Endothelial cell of umbilical vein (primary cell): ENCODE results near the gene MDGA2. TPM values are rescaled to one million over a fixed set of nuclear protein-coding genes. Genes with fewer than 3 reads are reported as not detected.

ENCODE experiments used
- BruUV-seq: library from RNA; stranded (reverse); fragments of 400-500 nt; replicated peaks from 2 replicates; lab custom pipeline; 2021; lab: Mats Ljungman, UMichigan
- CTCF ChIA-PET: fragments of 300-600, 350-600 bp; sonication (Branson Sonifier 250); formaldehyde crosslinking; loops from one replicate; lab custom pipeline; 2021; ENCODE audit warnings: antibody characterized with exemption, inconsistent platforms; lab: Charles Lee
- POLR2A ChIA-PET: fragments of 300-600, 350-600 bp; sonication (Branson Sonifier 250); formaldehyde crosslinking; loops from one replicate; lab custom pipeline; 2021; ENCODE audit warnings: antibody characterized with exemption, inconsistent platforms; lab: Charles Lee
- DNase-seq: peaks from one replicate; pipeline ENCODE4 v3.0.0-alpha.2; 2011; ENCODE audit warnings: low read depth, low spot score
- FAIRE-seq: peaks from 2 replicates; lab custom pipeline; 2011; peaks lifted over from hg19 to GRCh38; lab: Jason Lieb, UNC
- H2AFZ ChIP-seq: 2 replicates; pipeline ENCODE4 v1.6.0; 2012; ENCODE audit warnings: low read depth, low read length, control low read depth, inconsistent platforms
- H3K27ac ChIP-seq: 2 replicates; pipeline ENCODE4 v1.5.1; 2011; ENCODE audit warnings: low read depth, mild to moderate bottlenecking, control low read depth, low read length, moderate library complexity; ENCODE audit not compliant: insufficient read depth
- H3K27me3 ChIP-seq, 2 experiments: 2 replicates each; pipeline versions ENCODE4 v1.6.0 to v1.6.1; 2011; ENCODE audit warnings: low read length in 2 of 2, mixed read lengths in 1 of 2; ENCODE audit not compliant: control insufficient read depth in 2 of 2, insufficient read depth in 2 of 2
- H3K36me3 ChIP-seq, 2 experiments: 2 replicates in 1 of 2; 3 replicates in 1 of 2; pipeline ENCODE4 v1.5.1; 2011; ENCODE audit warnings: low read length in 2 of 2, mild to moderate bottlenecking in 1 of 2, moderate library complexity in 1 of 2; ENCODE audit not compliant: control insufficient read depth in 2 of 2, insufficient read depth in 2 of 2; ENCODE audit errors: extremely low read depth in 1 of 2
- H3K4me1 ChIP-seq: 3 replicates; pipeline ENCODE4 v1.5.1; 2011; ENCODE audit warnings: mild to moderate bottlenecking, low read length; ENCODE audit not compliant: control insufficient read depth, insufficient read depth; ENCODE audit errors: extremely low read depth
- H3K4me2 ChIP-seq: 2 replicates; pipeline ENCODE4 v1.6.1; 2011; ENCODE audit warnings: low read length, control low read depth, mixed read lengths; ENCODE audit not compliant: insufficient read depth
- H3K4me3 ChIP-seq, 3 experiments: fragments of 200-600 bp in 1 of 3; sonication (generic), shearing (Covaris generic) in 1 of 3; replicated peaks in 1 of 3; 2 replicates each; pipeline ENCODE4 v1.5.1; 2011 to 2016; ENCODE audit warnings: control low read depth in 3 of 3, low read length in 3 of 3, mild to moderate bottlenecking in 2 of 3, inconsistent platforms in 1 of 3, low read depth in 1 of 3, moderate library complexity in 1 of 3; ENCODE audit not compliant: insufficient read depth in 1 of 3
- H3K79me2 ChIP-seq: 2 replicates; pipeline ENCODE4 v1.6.0; 2012; ENCODE audit warnings: low read length, inconsistent platforms; ENCODE audit not compliant: control insufficient read depth, insufficient read depth
- H3K9ac ChIP-seq: replicated peaks from 2 replicates; pipeline ENCODE3; 2011; ENCODE audit warnings: low read length, control low read depth; ENCODE audit not compliant: insufficient read depth; ENCODE audit errors: extremely low read depth
- H3K9me1 ChIP-seq: replicated peaks from 3 replicates; pipeline ENCODE4 v1.6.0; 2011; ENCODE audit warnings: mild to moderate bottlenecking, low read length; ENCODE audit not compliant: control insufficient read depth, insufficient read depth; ENCODE audit errors: extremely low read depth
- H3K9me3 ChIP-seq: replicated peaks from 2 replicates; pipeline ENCODE4 v1.5.1; 2012; ENCODE audit warnings: low read length, inconsistent platforms; ENCODE audit not compliant: control insufficient read depth, insufficient read depth
- H4K20me1 ChIP-seq: replicated peaks from 2 replicates; pipeline ENCODE3; 2011; ENCODE audit warnings: mild to moderate bottlenecking, low read length; ENCODE audit not compliant: control insufficient read depth, insufficient read depth; ENCODE audit errors: extremely low read depth
- EZH2 ChIP-seq: IDR thresholded peaks from 2 replicates; pipeline ENCODE4 v1.6.1; 2012; ENCODE audit warnings: borderline replicate concordance, low read depth, mild to moderate bottlenecking, moderate library complexity, low read length, inconsistent platforms; ENCODE audit not compliant: severe bottlenecking
- FOS ChIP-seq: IDR thresholded peaks from 2 replicates; pipeline ENCODE4 v1.6.1; 2011; ENCODE audit warnings: mild to moderate bottlenecking, low read length, moderate library complexity, borderline replicate concordance; ENCODE audit not compliant: insufficient read depth
- GATA2 ChIP-seq: IDR thresholded peaks from 2 replicates; pipeline ENCODE4 v1.7.0; 2011; ENCODE audit warnings: low read depth, mild to moderate bottlenecking, moderate library complexity, mixed read lengths, low read length; ENCODE audit not compliant: insufficient read length, insufficient read depth
- JUN ChIP-seq: IDR thresholded peaks from 2 replicates; pipeline ENCODE4 v1.6.1; 2011; ENCODE audit warnings: borderline replicate concordance, low read depth; ENCODE audit not compliant: insufficient read length, insufficient read depth
- MYC ChIP-seq: IDR thresholded peaks from one replicate; pipeline ENCODE4 v1.6.1; 2011; ENCODE audit warnings: mild to moderate bottlenecking, low read depth, low read length
- POLR2A ChIP-seq: IDR thresholded peaks from 2 replicates; pipeline ENCODE4 v1.6.1; 2012; ENCODE audit warnings: low read depth, mild to moderate bottlenecking, control low read depth, low read length
- POLR2AphosphoS5 ChIP-seq: IDR thresholded peaks from 2 replicates; pipeline ENCODE4 v1.6.1; 2012; ENCODE audit warnings: low read depth, mild to moderate bottlenecking, control low read depth, low read length, moderate library complexity; ENCODE audit not compliant: insufficient read depth
- dilution Hi-C: fragments of 300-500 bp; cut with MboI; formaldehyde crosslinking; loops from one replicate; pipeline ENCODE4 v1.15.0; 2019; ENCODE audit warnings: low sequenced_read_pairs; ENCODE audit not compliant: extremely low pct_ligation_motif_present
- intact Hi-C: fragments of 100-400 bp; cut with micrococcal nuclease; formaldehyde crosslinking; loops from one replicate; pipeline ENCODE4 v1.10.0; 2022
- polyA plus RNA-seq, 4 experiments: library from polyadenylated mRNA; depleted of rRNA in 3 of 4; stranded (reverse) in 3 of 4; unstranded in 1 of 4; fragments of >200 nt; gene quantifications; 2 replicates each; pipeline versions ENCODE4 v1.2.1 to v1.2.3, GENCODE V29; 2011 to 2012; ENCODE audit warnings: missing spikeins in 1 of 4
- total RNA-seq: library from RNA; stranded (reverse); gene quantifications from 2 replicates; pipeline ENCODE4 v1.2.3, GENCODE V29; 2021
- TF ChIP-seq, protein P1 (sequence below), 2 donors: IDR thresholded peaks; 1 replicate in 1 of 2; 2 replicates in 1 of 2; pipeline ENCODE4 v1.5.1; 2011; ENCODE audit warnings: low read length in 2 of 2, mild to moderate bottlenecking in 2 of 2, moderate library complexity in 2 of 2, control low read depth in 1 of 2, inconsistent platforms in 1 of 2, low read depth in 1 of 2; ENCODE audit not compliant: insufficient read depth in 1 of 2; ENCODE audit errors: extremely low read depth in 1 of 2
- TF ChIP-seq, protein P2 (sequence below): IDR thresholded peaks from 2 replicates; pipeline ENCODE4 v1.6.1; 2011; ENCODE audit not compliant: insufficient read depth, insufficient read length

MDGA2 gene
- total and polyA plus RNA-seq, 2 donors (not counting 3 experiments of a cell fraction or from before 2014, with no cell fraction given): not detected

DNA sequence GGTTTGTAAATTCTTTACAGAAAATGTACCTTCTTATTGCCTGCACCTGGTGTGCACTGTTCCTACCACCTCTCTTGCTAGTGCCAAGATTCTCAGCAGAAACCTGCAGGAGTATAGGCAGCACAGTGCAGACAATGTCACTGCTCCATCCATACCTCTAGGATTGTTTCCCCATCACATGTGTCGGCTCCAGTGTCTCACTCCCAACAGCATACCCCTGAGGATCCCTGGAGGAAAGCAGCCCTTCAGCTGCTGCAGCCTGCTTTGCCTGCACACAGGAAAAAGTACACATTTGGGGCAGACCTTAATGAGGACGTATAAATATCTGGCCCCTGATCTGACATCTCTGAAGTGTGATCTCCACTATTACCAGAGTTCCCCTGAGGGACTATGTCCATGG is 235.5 kb downstream of the MDGA2 start:
- CTCF ChIA-PET: no interaction called here

More for the DNA sequence above, 235.5 kb downstream of the MDGA2 start:
- Histone ChIP-seq H3K9me3 (no peaks in the 10 kb centered on the region), H3K27ac (no peak overlapping the region), H4K20me1 (no peaks in the 10 kb centered on the region), H3K9ac (no peak overlapping the region), H3K4me3 (no peak overlapping the region), H3K79me2 (no peaks in the 10 kb centered on the region), H3K36me3 (no peaks in the 10 kb centered on the region), H3K27me3 (no peaks in the 10 kb centered on the region), H3K4me1 (no peaks in the 10 kb centered on the region), H2AFZ (no peak overlapping the region), H3K4me2 (no peak overlapping the region), H3K9me1 (no peaks in the 10 kb centered on the region)
- BruUV-seq: no TSS peak
- dilution Hi-C loops (no loop called here), intact Hi-C loops (no loop called here)
- TF ChIP-seq POLR2A: no peak
- no peak for TF ChIP-seq EZH2
- TF ChIP-seq, protein P1, sequence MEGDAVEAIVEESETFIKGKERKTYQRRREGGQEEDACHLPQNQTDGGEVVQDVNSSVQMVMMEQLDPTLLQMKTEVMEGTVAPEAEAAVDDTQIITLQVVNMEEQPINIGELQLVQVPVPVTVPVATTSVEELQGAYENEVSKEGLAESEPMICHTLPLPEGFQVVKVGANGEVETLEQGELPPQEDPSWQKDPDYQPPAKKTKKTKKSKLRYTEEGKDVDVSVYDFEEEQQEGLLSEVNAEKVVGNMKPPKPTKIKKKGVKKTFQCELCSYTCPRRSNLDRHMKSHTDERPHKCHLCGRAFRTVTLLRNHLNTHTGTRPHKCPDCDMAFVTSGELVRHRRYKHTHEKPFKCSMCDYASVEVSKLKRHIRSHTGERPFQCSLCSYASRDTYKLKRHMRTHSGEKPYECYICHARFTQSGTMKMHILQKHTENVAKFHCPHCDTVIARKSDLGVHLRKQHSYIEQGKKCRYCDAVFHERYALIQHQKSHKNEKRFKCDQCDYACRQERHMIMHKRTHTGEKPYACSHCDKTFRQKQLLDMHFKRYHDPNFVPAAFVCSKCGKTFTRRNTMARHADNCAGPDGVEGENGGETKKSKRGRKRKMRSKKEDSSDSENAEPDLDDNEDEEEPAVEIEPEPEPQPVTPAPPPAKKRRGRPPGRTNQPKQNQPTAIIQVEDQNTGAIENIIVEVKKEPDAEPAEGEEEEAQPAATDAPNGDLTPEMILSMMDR (IDR thresholded peaks at IDR 0.05; ENCODE audit: extremely low read depth in 1 of 2, insufficient read depth in 1 of 2, low read depth in 1 of 2, low read length in 2 of 2): no peak
- TF ChIP-seq GATA2: no peak
- TF ChIP-seq FOS: no peak
- no peak for TF ChIP-seq JUN
- TF ChIP-seq POLR2AphosphoS5: no peak
- TF ChIP-seq, protein P2, sequence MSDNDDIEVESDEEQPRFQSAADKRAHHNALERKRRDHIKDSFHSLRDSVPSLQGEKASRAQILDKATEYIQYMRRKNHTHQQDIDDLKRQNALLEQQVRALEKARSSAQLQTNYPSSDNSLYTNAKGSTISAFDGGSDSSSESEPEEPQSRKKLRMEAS: no peak
- no peak for TF ChIP-seq MYC
- no peak for FAIRE-seq
- POLR2A ChIA-PET: no interaction called here
- DNase-seq: no peak
